Glutamatergic neuron (in vitro differentiated cells): ENCODE data around the gene ZBTB5. TPM values are rescaled to one million over a fixed set of nuclear protein-coding genes. Genes with fewer than 3 reads are reported as not detected.
A peak's percentile ranks its signal among the peaks of the same experiment; 100 is the strongest.

Experiments used
- DNase-seq: peaks from one replicate; pipeline ENCODE4 v3.0.0; 2022
- H3K27ac Mint-ChIP-seq: one replicate; pipeline ENCODE4 v1.8.0; 2020; ENCODE audit warnings: mild to moderate bottlenecking, mixed read lengths, inconsistent platforms; ENCODE audit not compliant: unreplicated experiment
- H3K27me3 Mint-ChIP-seq: one replicate; pipeline ENCODE4 v1.8.0; 2020; ENCODE audit warnings: mild to moderate bottlenecking, moderate library complexity, mixed read lengths, inconsistent platforms; ENCODE audit not compliant: unreplicated experiment
- H3K36me3 Mint-ChIP-seq: one replicate; pipeline ENCODE4 v1.8.0; 2020; ENCODE audit warnings: mild to moderate bottlenecking, mixed read lengths, inconsistent platforms; ENCODE audit not compliant: unreplicated experiment
- H3K4me1 Mint-ChIP-seq: one replicate; pipeline ENCODE4 v1.8.0; 2020; ENCODE audit warnings: mild to moderate bottlenecking, low read depth, mixed read lengths, inconsistent platforms; ENCODE audit not compliant: unreplicated experiment
- H3K4me3 Mint-ChIP-seq: one replicate; pipeline ENCODE4 v1.8.0; 2020; ENCODE audit warnings: mild to moderate bottlenecking, mixed read lengths, inconsistent platforms; ENCODE audit not compliant: unreplicated experiment
- H3K9me3 Mint-ChIP-seq: one replicate; pipeline ENCODE4 v1.8.0; 2020; ENCODE audit warnings: mild to moderate bottlenecking, moderate library complexity, mixed read lengths, inconsistent platforms; ENCODE audit not compliant: unreplicated experiment
- CTCF ChIP-seq: fragments of 200-600 bp; sonication (generic); IDR thresholded peaks from one replicate; pipeline ENCODE4 v1.5.0; 2021; ENCODE audit not compliant: partially characterized antibody, unreplicated experiment
- total RNA-seq: library from RNA; stranded (reverse); fragmentation: NEBNext Ultra II Directional; extraction: Animal tissue kit (Norgen Biotek cat#: 25700); gene quantifications from one replicate; pipeline ENCODE4 v1.2.1, GENCODE V29; 2021; ENCODE audit not compliant: unreplicated experiment

ZBTB5 gene
- total RNA-seq, 1 donor from 2014 or later, result 14.3 TPM

GRCh38 chr9:37496020-37496419 lies 30.8 kb upstream of the ZBTB5 start:
- H3K9me3 Mint-ChIP-seq, result peaks cover 2% of the 10 kb centered on the region
- no peaks in the 10 kb centered on the region for H3K4me1 Mint-ChIP-seq
- peaks cover 2% of the 10 kb centered on the region for H3K27me3 Mint-ChIP-seq
- H3K4me3 Mint-ChIP-seq, result no peak overlapping the region
- no peak for DNase-seq
- H3K36me3 Mint-ChIP-seq, result peaks cover 4% of the 10 kb centered on the region
- TF ChIP-seq CTCF, result no peak
- H3K27ac Mint-ChIP-seq, result no peak overlapping the region

GRCh38 chr9:37495571-37495970 lies 30.3 kb upstream of the ZBTB5 start:
- peaks cover 4% of the 10 kb centered on the region for H3K36me3 Mint-ChIP-seq
- no peak for TF ChIP-seq CTCF
- DNase-seq, result no peak
- no peak overlapping the region for H3K4me3 Mint-ChIP-seq
- H3K27me3 Mint-ChIP-seq, result peaks cover 2% of the 10 kb centered on the region
- H3K9me3 Mint-ChIP-seq, result peaks cover 2% of the 10 kb centered on the region
- H3K27ac Mint-ChIP-seq, result no peak overlapping the region
- no peaks in the 10 kb centered on the region for H3K4me1 Mint-ChIP-seq

GRCh38 chr9:37491939-37492338 lies 26.7 kb upstream of the ZBTB5 start:
- no peak for TF ChIP-seq CTCF
- H3K4me1 Mint-ChIP-seq, result peaks cover 4% of the 10 kb centered on the region
- H3K36me3 Mint-ChIP-seq, result peaks cover 4% of the 10 kb centered on the region

GRCh38 chr9:37486616-37487548 lies 21.6 kb upstream of the ZBTB5 start:
- TF ChIP-seq CTCF, result no peak
- H3K4me3 Mint-ChIP-seq, result peak overlapping the region; percentile 100
- no peak for DNase-seq
- H3K4me1 Mint-ChIP-seq, result peaks cover 11% of the 10 kb centered on the region
- H3K36me3 Mint-ChIP-seq, result no peaks in the 10 kb centered on the region
- H3K27me3 Mint-ChIP-seq, result no peaks in the 10 kb centered on the region
- H3K27ac Mint-ChIP-seq, result peak overlapping the region; percentile 91
- peaks cover 5% of the 10 kb centered on the region for H3K9me3 Mint-ChIP-seq

More at GRCh38 chr9:37491939-37492338, 26.7 kb upstream of the ZBTB5 start:
- Mint-ChIP-seq H3K4me3 (no peak overlapping the region), H3K27ac (no peak overlapping the region), H3K9me3 (peaks cover 4% of the 10 kb centered on the region), H3K27me3 (peaks cover 2% of the 10 kb centered on the region)
- no peak for DNase-seq

GRCh38 chr9:37486256-37486615 lies 21.0 kb upstream of the ZBTB5 start:
- peak overlapping the region; percentile 91 for H3K27ac Mint-ChIP-seq
- H3K36me3 Mint-ChIP-seq, result no peaks in the 10 kb centered on the region
- TF ChIP-seq CTCF, result no peak
- no peaks in the 10 kb centered on the region for H3K27me3 Mint-ChIP-seq
- peak overlapping the region; percentile 100 for H3K4me3 Mint-ChIP-seq
- no peak for DNase-seq
- peaks cover 5% of the 10 kb centered on the region for H3K9me3 Mint-ChIP-seq
- H3K4me1 Mint-ChIP-seq, result peaks cover 11% of the 10 kb centered on the region
